K562 (cell line): Measurements from ENCODE around the gene BAK1. TPM values are rescaled to one million over a fixed set of nuclear protein-coding genes. Genes with fewer than 3 reads are reported as not detected.

ENCODE experiments used
- CHD4 ChIP-seq: fragments of 200-600 bp; sonication (generic); IDR thresholded peaks from 3 replicates; pipeline ENCODE4 v1.6.1; 2012; ENCODE audit warnings: low read depth, mild to moderate bottlenecking, mixed read lengths, low read length, inconsistent platforms; ENCODE audit not compliant: insufficient read depth, insufficient replicate concordance, poor library complexity, severe bottlenecking
- CREM ChIP-seq: IDR thresholded peaks from 2 replicates; pipeline ENCODE4 v1.6.1; 2014; ENCODE audit warnings: antibody characterized with exemption, low read depth
- EGR1 ChIP-seq: fragments of 450-650 bp; conservative IDR thresholded peaks from 2 replicates; pipeline ENCODE4 v1.6.1; 2017; ENCODE audit warnings: mild to moderate bottlenecking
- GABPB1 ChIP-seq: sonication (generic); formaldehyde crosslinking; IDR thresholded peaks from 2 replicates; pipeline ENCODE4 v1.8.0; 2022; ENCODE audit warnings: mild to moderate bottlenecking, missing genetic modification reagents
- RBM15 ChIP-seq: fragments of 200-400 bp; formaldehyde crosslinking; IDR thresholded peaks from 2 replicates; pipeline ENCODE4 v1.6.1; 2018; ENCODE audit warnings: mild to moderate bottlenecking, low read length, moderate library complexity; ENCODE audit not compliant: insufficient read depth
- RFX5 ChIP-seq: IDR thresholded peaks from 2 replicates; pipeline ENCODE4 v1.6.1; 2011; ENCODE audit warnings: low read depth, mild to moderate bottlenecking, improper control_type of control experiment, low read length
- TRIM28 ChIP-seq: fragments of 450-650 bp; IDR thresholded peaks from 2 replicates; pipeline ENCODE4 v1.6.1; 2017
- ZBTB7A ChIP-seq: IDR thresholded peaks from 2 replicates; pipeline ENCODE4 v1.6.1; 2011; ENCODE audit warnings: low read depth, mild to moderate bottlenecking, low read length, moderate library complexity, borderline replicate concordance; ENCODE audit not compliant: control insufficient read depth
- ZFP36 ChIP-seq: fragments of 150-350 bp; IDR thresholded peaks from 2 replicates; pipeline ENCODE4 v1.6.1; 2018; ENCODE audit warnings: low read length, low read depth; ENCODE audit not compliant: partially characterized antibody
- ZNF316 ChIP-seq: fragments of 450-650 bp; IDR thresholded peaks from 2 replicates; pipeline ENCODE4 v1.6.1; 2016
- ZNF384 ChIP-seq: IDR thresholded peaks from 2 replicates; pipeline ENCODE4 v1.6.1; 2012; ENCODE audit warnings: low read depth, low read length, improper control_type of control experiment
- ZNF583 ChIP-seq: fragments of 250-450 bp; sonication (Bioruptor Pico); IDR thresholded peaks from 2 replicates; pipeline ENCODE4 v1.4.0; 2020
- polyA plus RNA-seq, 8 experiments: library from polyadenylated mRNA; depleted of rRNA in 4 of 8; stranded (reverse) in 5 of 8; unstranded in 3 of 8; fragments of >200 nt; fragmentation: Nextera tagmentation in 2 of 8; fragmentation: Illumina TruSeq in 1 of 8; extraction: Ambion mirVana in 2 of 8; extraction: Trizol in 1 of 8; gene quantifications; 2 replicates each; pipeline versions ENCODE4 v1.2.1 to v1.2.3, GENCODE V29; 2011 to 2014; ENCODE audit warnings: inconsistent platforms in 1 of 8, missing spikeins in 1 of 8
- total RNA-seq, 7 experiments: library from RNA; depleted of rRNA in 6 of 7; stranded (reverse); fragments of >200 nt in 6 of 7; fragmentation: Illumina TruSeq in 2 of 7; extraction: Trizol in 2 of 7; gene quantifications; 2 replicates each; pipeline versions ENCODE4 v1.2.1 to v1.2.3, GENCODE V29; 2011 to 2021; ENCODE audit warnings: low replicate concordance in 1 of 7
- TF ChIP-seq, protein P1 (sequence below): fragments of 450-650 bp; IDR thresholded peaks from 2 replicates; pipeline ENCODE4 v1.7.1; 2018; ENCODE audit warnings: mild to moderate bottlenecking, low read depth; ENCODE audit not compliant: partially characterized antibody
- TF ChIP-seq, protein P2 (sequence below): sonication (generic); formaldehyde crosslinking; IDR thresholded peaks from 2 replicates; pipeline ENCODE4 v1.5.0; 2020; ENCODE audit warnings: missing genetic modification reagents
- TF ChIP-seq, protein P3 (sequence below): sonication (generic); formaldehyde crosslinking; IDR thresholded peaks from 2 replicates; pipeline ENCODE4 v1.8.0; 2022; ENCODE audit warnings: missing genetic modification reagents, mild to moderate bottlenecking, moderate library complexity, borderline replicate concordance
- TF ChIP-seq, protein P4 (sequence below), 2 experiments: fragments of 450-650 bp in 1 of 2; IDR thresholded peaks; 2 replicates each; pipeline ENCODE4 v1.6.1; 2011 to 2017; ENCODE audit warnings: low read depth in 2 of 2, antibody characterized with exemption in 1 of 2, borderline replicate concordance in 1 of 2, low read length in 1 of 2, mild to moderate bottlenecking in 1 of 2, mixed read lengths in 1 of 2; ENCODE audit not compliant: control insufficient read depth in 1 of 2
- TF ChIP-seq, protein P5 (sequence below): fragments of 450-650 bp; IDR thresholded peaks from 2 replicates; pipeline ENCODE4 v1.6.1; 2016; ENCODE audit warnings: borderline replicate concordance

The BAK1 gene
- total and polyA plus RNA-seq, 9 of the 15 experiments (the other 6 are each of a cell fraction or from before 2014, with no cell fraction given): 5.4 to 30.7 (median 18.9) TPM

DNA sequence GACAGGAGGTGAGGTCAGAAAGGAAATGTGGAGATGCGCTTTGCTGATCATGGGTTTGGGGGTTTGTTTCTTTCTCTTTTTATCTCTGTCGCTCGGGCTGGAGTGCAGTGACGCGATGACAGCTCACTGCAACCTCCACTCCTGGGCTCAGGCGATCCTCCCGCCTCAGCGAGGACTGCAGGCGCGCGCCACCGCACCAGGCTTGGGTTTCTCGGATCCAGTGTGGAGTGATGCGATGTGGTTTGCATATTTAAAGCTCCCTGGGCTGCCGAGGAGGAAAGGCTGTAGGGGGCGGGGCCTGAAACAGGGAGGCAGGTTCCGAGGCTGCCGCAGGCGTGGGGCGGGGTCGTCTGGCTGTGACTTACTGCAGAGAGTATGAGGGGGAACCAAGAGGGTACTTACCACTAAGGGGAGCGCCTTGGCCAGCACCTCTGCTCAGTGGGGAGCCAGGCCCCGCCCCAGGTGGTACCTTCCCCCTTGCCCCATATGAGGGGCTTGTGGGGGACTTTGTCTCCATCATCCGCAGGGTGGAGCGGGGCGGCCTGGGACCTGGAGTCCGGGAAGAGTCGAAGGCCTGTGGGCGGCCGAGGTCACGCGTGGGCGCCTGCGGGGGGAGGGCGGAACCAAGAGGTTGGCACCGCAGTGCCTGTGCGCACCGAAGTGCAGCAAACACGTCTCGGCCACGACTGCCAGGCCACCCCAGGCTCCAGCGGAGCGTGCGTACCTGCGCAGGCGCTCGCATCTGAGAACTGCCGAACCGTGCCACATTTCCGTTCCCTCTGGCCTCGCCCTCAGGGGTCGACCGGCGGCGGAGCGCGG is 12.7 kb upstream of the BAK1 start (continued):
- TF ChIP-seq, protein P1, sequence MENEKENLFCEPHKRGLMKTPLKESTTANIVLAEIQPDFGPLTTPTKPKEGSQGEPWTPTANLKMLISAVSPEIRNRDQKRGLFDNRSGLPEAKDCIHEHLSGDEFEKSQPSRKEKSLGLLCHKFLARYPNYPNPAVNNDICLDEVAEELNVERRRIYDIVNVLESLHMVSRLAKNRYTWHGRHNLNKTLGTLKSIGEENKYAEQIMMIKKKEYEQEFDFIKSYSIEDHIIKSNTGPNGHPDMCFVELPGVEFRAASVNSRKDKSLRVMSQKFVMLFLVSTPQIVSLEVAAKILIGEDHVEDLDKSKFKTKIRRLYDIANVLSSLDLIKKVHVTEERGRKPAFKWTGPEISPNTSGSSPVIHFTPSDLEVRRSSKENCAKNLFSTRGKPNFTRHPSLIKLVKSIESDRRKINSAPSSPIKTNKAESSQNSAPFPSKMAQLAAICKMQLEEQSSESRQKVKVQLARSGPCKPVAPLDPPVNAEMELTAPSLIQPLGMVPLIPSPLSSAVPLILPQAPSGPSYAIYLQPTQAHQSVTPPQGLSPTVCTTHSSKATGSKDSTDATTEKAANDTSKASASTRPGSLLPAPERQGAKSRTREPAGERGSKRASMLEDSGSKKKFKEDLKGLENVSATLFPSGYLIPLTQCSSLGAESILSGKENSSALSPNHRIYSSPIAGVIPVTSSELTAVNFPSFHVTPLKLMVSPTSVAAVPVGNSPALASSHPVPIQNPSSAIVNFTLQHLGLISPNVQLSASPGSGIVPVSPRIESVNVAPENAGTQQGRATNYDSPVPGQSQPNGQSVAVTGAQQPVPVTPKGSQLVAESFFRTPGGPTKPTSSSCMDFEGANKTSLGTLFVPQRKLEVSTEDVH: no peak
- TF ChIP-seq ZNF583 (CRISPR knock-in tag): no peak
- TF ChIP-seq RFX5: no peak
- TF ChIP-seq ZFP36: no peak
- 0 out of 2 replicates have a peak, but pooled peaks have one; percentile 7 for TF ChIP-seq ZBTB7A
- TF ChIP-seq ZNF316: no peak
- TF ChIP-seq, protein P2, sequence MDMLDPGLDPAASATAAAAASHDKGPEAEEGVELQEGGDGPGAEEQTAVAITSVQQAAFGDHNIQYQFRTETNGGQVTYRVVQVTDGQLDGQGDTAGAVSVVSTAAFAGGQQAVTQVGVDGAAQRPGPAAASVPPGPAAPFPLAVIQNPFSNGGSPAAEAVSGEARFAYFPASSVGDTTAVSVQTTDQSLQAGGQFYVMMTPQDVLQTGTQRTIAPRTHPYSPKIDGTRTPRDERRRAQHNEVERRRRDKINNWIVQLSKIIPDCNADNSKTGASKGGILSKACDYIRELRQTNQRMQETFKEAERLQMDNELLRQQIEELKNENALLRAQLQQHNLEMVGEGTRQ: no peak
- no peak for TF ChIP-seq RBM15
- TF ChIP-seq ZNF384: no peak
- TF ChIP-seq, protein P3, sequence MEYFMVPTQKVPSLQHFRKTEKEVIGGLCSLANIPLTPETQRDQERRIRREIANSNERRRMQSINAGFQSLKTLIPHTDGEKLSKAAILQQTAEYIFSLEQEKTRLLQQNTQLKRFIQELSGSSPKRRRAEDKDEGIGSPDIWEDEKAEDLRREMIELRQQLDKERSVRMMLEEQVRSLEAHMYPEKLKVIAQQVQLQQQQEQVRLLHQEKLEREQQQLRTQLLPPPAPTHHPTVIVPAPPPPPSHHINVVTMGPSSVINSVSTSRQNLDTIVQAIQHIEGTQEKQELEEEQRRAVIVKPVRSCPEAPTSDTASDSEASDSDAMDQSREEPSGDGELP (CRISPR knock-in tag): 0 out of 2 replicates have a peak, but pooled peaks have one; percentile 12
- peak; percentile 48 for TF ChIP-seq CREM
- TF ChIP-seq, protein P4, sequence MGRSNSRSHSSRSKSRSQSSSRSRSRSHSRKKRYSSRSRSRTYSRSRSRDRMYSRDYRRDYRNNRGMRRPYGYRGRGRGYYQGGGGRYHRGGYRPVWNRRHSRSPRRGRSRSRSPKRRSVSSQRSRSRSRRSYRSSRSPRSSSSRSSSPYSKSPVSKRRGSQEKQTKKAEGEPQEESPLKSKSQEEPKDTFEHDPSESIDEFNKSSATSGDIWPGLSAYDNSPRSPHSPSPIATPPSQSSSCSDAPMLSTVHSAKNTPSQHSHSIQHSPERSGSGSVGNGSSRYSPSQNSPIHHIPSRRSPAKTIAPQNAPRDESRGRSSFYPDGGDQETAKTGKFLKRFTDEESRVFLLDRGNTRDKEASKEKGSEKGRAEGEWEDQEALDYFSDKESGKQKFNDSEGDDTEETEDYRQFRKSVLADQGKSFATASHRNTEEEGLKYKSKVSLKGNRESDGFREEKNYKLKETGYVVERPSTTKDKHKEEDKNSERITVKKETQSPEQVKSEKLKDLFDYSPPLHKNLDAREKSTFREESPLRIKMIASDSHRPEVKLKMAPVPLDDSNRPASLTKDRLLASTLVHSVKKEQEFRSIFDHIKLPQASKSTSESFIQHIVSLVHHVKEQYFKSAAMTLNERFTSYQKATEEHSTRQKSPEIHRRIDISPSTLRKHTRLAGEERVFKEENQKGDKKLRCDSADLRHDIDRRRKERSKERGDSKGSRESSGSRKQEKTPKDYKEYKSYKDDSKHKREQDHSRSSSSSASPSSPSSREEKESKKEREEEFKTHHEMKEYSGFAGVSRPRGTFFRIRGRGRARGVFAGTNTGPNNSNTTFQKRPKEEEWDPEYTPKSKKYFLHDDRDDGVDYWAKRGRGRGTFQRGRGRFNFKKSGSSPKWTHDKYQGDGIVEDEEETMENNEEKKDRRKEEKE (IDR thresholded peaks at IDR 0.05; ENCODE audit: borderline replicate concordance in 1 of 2, control insufficient read depth in 1 of 2, low read depth in 2 of 2, low read length in 1 of 2): no peak
- TF ChIP-seq EGR1: 0 out of 2 replicates have a peak, but pooled peaks have one; percentile 33
- TF ChIP-seq TRIM28: peak; percentile 38; the same call in 1 of the 2 replicates
- TF ChIP-seq CHD4: no peak
- 0 out of 2 replicates have a peak, but pooled peaks have one; percentile 21 for TF ChIP-seq GABPB1 (CRISPR knock-in tag)
- TF ChIP-seq, protein P5, sequence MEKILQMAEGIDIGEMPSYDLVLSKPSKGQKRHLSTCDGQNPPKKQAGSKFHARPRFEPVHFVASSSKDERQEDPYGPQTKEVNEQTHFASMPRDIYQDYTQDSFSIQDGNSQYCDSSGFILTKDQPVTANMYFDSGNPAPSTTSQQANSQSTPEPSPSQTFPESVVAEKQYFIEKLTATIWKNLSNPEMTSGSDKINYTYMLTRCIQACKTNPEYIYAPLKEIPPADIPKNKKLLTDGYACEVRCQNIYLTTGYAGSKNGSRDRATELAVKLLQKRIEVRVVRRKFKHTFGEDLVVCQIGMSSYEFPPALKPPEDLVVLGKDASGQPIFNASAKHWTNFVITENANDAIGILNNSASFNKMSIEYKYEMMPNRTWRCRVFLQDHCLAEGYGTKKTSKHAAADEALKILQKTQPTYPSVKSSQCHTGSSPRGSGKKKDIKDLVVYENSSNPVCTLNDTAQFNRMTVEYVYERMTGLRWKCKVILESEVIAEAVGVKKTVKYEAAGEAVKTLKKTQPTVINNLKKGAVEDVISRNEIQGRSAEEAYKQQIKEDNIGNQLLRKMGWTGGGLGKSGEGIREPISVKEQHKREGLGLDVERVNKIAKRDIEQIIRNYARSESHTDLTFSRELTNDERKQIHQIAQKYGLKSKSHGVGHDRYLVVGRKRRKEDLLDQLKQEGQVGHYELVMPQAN: no peak
